H1 (cell line): Measurements from ENCODE around the gene PEX19. TPM values are rescaled to one million over a fixed set of nuclear protein-coding genes. Genes with fewer than 3 reads are reported as not detected.

ENCODE experiments used
- CTCF ChIA-PET: fragments of 300-600 bp; sonication (Branson Sonifier 250); formaldehyde crosslinking; loops from one replicate; lab custom pipeline; 2021; ENCODE audit not compliant: partially characterized antibody; lab: Charles Lee
- POLR2A ChIA-PET: fragments of 300-600 bp; sonication (Branson Sonifier 250); formaldehyde crosslinking; loops from one replicate; lab custom pipeline; 2021; ENCODE audit warnings: inconsistent platforms; ENCODE audit not compliant: partially characterized antibody; lab: Charles Lee
- DNase-seq, 2 experiments: peaks; one replicate each; pipeline versions ENCODE4 v3.0.0 to v3.0.0-alpha.2; 2010 to 2022; ENCODE audit warnings: low spot score in 2 of 2, low read depth in 1 of 2, mixed read lengths in 1 of 2
- FAIRE-seq: peaks from 2 replicates; lab custom pipeline; 2011; peaks lifted over from hg19 to GRCh38; lab: Jason Lieb, UNC
- H2AFZ ChIP-seq: 2 replicates; pipeline ENCODE4 v1.8.1; 2012; ENCODE audit warnings: low read length, inconsistent platforms
- H2AK5ac ChIP-seq: 2 replicates; pipeline ENCODE4 v1.6.1; 2013; ENCODE audit warnings: low read depth, low read length
- H2BK120ac ChIP-seq: replicated peaks from 2 replicates; pipeline ENCODE3; 2013; ENCODE audit warnings: low read depth, low read length, inconsistent platforms
- H2BK12ac ChIP-seq: 2 replicates; pipeline ENCODE4 v1.6.1; 2013; ENCODE audit warnings: low read depth, low read length
- H2BK15ac ChIP-seq: 2 replicates; pipeline ENCODE4 v1.6.1; 2013; ENCODE audit warnings: low read length
- H2BK20ac ChIP-seq: 2 replicates; pipeline ENCODE4 v1.6.1; 2013; ENCODE audit warnings: low read length
- H2BK5ac ChIP-seq: 2 replicates; pipeline ENCODE4 v1.6.1; 2013; ENCODE audit warnings: low read depth, low read length
- H3K14ac ChIP-seq: 2 replicates; pipeline ENCODE4 v1.6.1; 2013; ENCODE audit warnings: inconsistent platforms; ENCODE audit not compliant: insufficient read length
- H3K18ac ChIP-seq: 2 replicates; pipeline ENCODE4 v1.6.1; 2013; ENCODE audit warnings: low read length; ENCODE audit errors: extremely low read depth
- H3K23ac ChIP-seq: 2 replicates; pipeline ENCODE4 v1.6.1; 2013; ENCODE audit warnings: inconsistent platforms; ENCODE audit not compliant: insufficient read length
- H3K23me2 ChIP-seq: 2 replicates; pipeline ENCODE4 v1.6.1; 2013; ENCODE audit warnings: low read depth, low read length
- H3K27ac ChIP-seq: 2 replicates; pipeline ENCODE4 v1.6.1; 2011; ENCODE audit warnings: low read depth, low read length, inconsistent platforms
- H3K27me3 ChIP-seq, 4 experiments: replicated peaks in 1 of 4; 1 replicate in 1 of 4; 2 replicates in 3 of 4; pipeline versions ENCODE4 v1.6.1 to v1.8.1; 2011 to 2013; ENCODE audit warnings: low read length in 3 of 4, mild to moderate bottlenecking in 3 of 4, inconsistent platforms in 2 of 4, mixed read lengths in 2 of 4, moderate library complexity in 1 of 4; ENCODE audit not compliant: control insufficient read depth in 3 of 4, insufficient read depth in 3 of 4; ENCODE audit errors: extremely low read depth in 1 of 4
- H3K36me3 ChIP-seq, 4 experiments: 2 replicates each; pipeline versions ENCODE4 v1.6.1 to v1.8.1; 2011 to 2013; ENCODE audit warnings: mild to moderate bottlenecking in 4 of 4, low read length in 3 of 4, moderate library complexity in 2 of 4, control low read depth in 1 of 4, inconsistent platforms in 1 of 4; ENCODE audit not compliant: insufficient read depth in 4 of 4, control insufficient read depth in 2 of 4
- H3K4ac ChIP-seq: replicated peaks from 2 replicates; pipeline ENCODE3; 2013; ENCODE audit warnings: low read length, low read depth, mixed read lengths, inconsistent platforms; ENCODE audit not compliant: insufficient read length
- H3K4me1 ChIP-seq, 4 experiments: replicated peaks in 1 of 4; 1 replicate in 1 of 4; 2 replicates in 3 of 4; pipeline versions ENCODE4 v1.6.1 to v1.8.1; 2011 to 2013; ENCODE audit warnings: low read length in 3 of 4, inconsistent platforms in 2 of 4, mixed read lengths in 1 of 4; ENCODE audit not compliant: insufficient read depth in 4 of 4, control insufficient read depth in 3 of 4
- H3K4me2 ChIP-seq, 2 experiments: 2 replicates each; pipeline versions ENCODE4 v1.6.1 to v1.8.1; 2011 to 2013; ENCODE audit warnings: low read depth in 2 of 2, low read length in 2 of 2, control low read depth in 1 of 2, inconsistent platforms in 1 of 2, mild to moderate bottlenecking in 1 of 2; ENCODE audit not compliant: insufficient read depth in 1 of 2
- H3K4me3 ChIP-seq, 4 experiments: fragments of 200-600, 300-600 bp in 1 of 4; sonication (generic), shearing (Covaris generic), sonication (Bioruptor Twin) in 1 of 4; 2 replicates each; pipeline versions ENCODE4 v1.5.1 to v1.8.1; 2011 to 2016; ENCODE audit warnings: low read length in 4 of 4, low read depth in 3 of 4, control low read depth in 2 of 4, inconsistent platforms in 2 of 4, mild to moderate bottlenecking in 2 of 4, mixed read lengths in 1 of 4, moderate library complexity in 1 of 4; ENCODE audit not compliant: insufficient read depth in 2 of 4; ENCODE audit errors: extremely low read depth in 1 of 4
- H3K56ac ChIP-seq: replicated peaks from 2 replicates; pipeline ENCODE3; 2013; ENCODE audit warnings: low read depth, mild to moderate bottlenecking, mixed read lengths, low read length, inconsistent platforms; ENCODE audit not compliant: insufficient read length
- H3K79me1 ChIP-seq: 2 replicates; pipeline ENCODE4 v1.6.1; 2013; ENCODE audit warnings: low read depth, low read length, control low read depth
- H3K79me2 ChIP-seq, 2 experiments: 2 replicates each; pipeline versions ENCODE4 v1.6.1 to v1.8.1; 2012 to 2013; ENCODE audit warnings: low read length in 2 of 2, mild to moderate bottlenecking in 2 of 2, inconsistent platforms in 1 of 2; ENCODE audit not compliant: insufficient read depth in 2 of 2, control insufficient read depth in 1 of 2
- H3K9ac ChIP-seq, 4 experiments: replicated peaks in 1 of 4; 1 replicate in 1 of 4; 2 replicates in 3 of 4; pipeline versions ENCODE4 v1.6.1 to v1.8.1; 2011 to 2013; ENCODE audit warnings: low read depth in 3 of 4, low read length in 3 of 4, control low read depth in 2 of 4, mild to moderate bottlenecking in 2 of 4, moderate library complexity in 2 of 4, inconsistent platforms in 1 of 4; ENCODE audit errors: extremely low read depth in 1 of 4
- H3K9me3 ChIP-seq, 2 experiments: 2 replicates each; pipeline versions ENCODE4 v1.6.1 to v1.8.1; 2012 to 2013; ENCODE audit warnings: mild to moderate bottlenecking in 2 of 2, moderate library complexity in 2 of 2, control low read depth in 1 of 2, inconsistent platforms in 1 of 2, low read depth in 1 of 2, low read length in 1 of 2, mixed read lengths in 1 of 2; ENCODE audit not compliant: insufficient read depth in 2 of 2
- H4K20me1 ChIP-seq, 2 experiments: replicated peaks in 1 of 2; 2 replicates each; pipeline versions ENCODE3 to v1.8.1; 2011 to 2013; ENCODE audit warnings: inconsistent platforms in 2 of 2, low read length in 2 of 2, mild to moderate bottlenecking in 1 of 2; ENCODE audit not compliant: insufficient read depth in 2 of 2, control insufficient read depth in 1 of 2
- H4K5ac ChIP-seq: 2 replicates; pipeline ENCODE4 v1.6.1; 2013; ENCODE audit warnings: low read length, low read depth, mixed read lengths, inconsistent platforms; ENCODE audit not compliant: insufficient read length
- H4K8ac ChIP-seq: 2 replicates; pipeline ENCODE4 v1.8.0; 2013; ENCODE audit warnings: mild to moderate bottlenecking, moderate library complexity, low read length, inconsistent platforms; ENCODE audit not compliant: insufficient read depth; ENCODE audit errors: extremely low read depth
- H4K91ac ChIP-seq: replicated peaks from 2 replicates; pipeline ENCODE3; 2013; ENCODE audit warnings: low read length, mixed read lengths, inconsistent platforms; ENCODE audit not compliant: insufficient read length
- ASH2L ChIP-seq: fragments of 200-600, 300-600 bp; sonication (generic); IDR thresholded peaks from one replicate; pipeline ENCODE4 v1.7.1; 2017; ENCODE audit warnings: low read length
- ATF3 ChIP-seq: IDR thresholded peaks from 2 replicates; pipeline ENCODE4 v1.6.1; 2011; ENCODE audit warnings: low read depth, mild to moderate bottlenecking, low read length; ENCODE audit not compliant: insufficient read depth
- BCL11A ChIP-seq, 2 experiments: IDR thresholded peaks; one replicate each; pipeline ENCODE4 v1.6.1; 2011; ENCODE audit warnings: low read depth in 2 of 2, low read length in 2 of 2, mild to moderate bottlenecking in 2 of 2
- EGR1 ChIP-seq: IDR thresholded peaks from 2 replicates; pipeline ENCODE4 v1.6.1; 2011; ENCODE audit warnings: low read depth, low read length, borderline replicate concordance
- EZH2 ChIP-seq: fragments of 200-600 bp; sonication (generic); IDR thresholded peaks from 2 replicates; pipeline ENCODE4 v1.7.1; 2012; ENCODE audit warnings: low read depth, mild to moderate bottlenecking, moderate library complexity, low read length, inconsistent platforms; ENCODE audit not compliant: severe bottlenecking
- HDAC2 ChIP-seq, 2 experiments: fragments of 300-600 bp in 1 of 2; sonication (generic) in 1 of 2; IDR thresholded peaks; 2 replicates each; pipeline ENCODE4 v1.6.1; 2011 to 2012; ENCODE audit warnings: low read depth in 2 of 2, low read length in 2 of 2, mild to moderate bottlenecking in 2 of 2, moderate library complexity in 2 of 2, borderline replicate concordance in 1 of 2, inconsistent platforms in 1 of 2
- POLR2A ChIP-seq, 2 experiments: IDR thresholded peaks; 1 replicate in 1 of 2; 2 replicates in 1 of 2; pipeline ENCODE4 v1.6.1; 2011; ENCODE audit warnings: low read depth in 2 of 2, low read length in 2 of 2, mild to moderate bottlenecking in 2 of 2; ENCODE audit errors: control extremely low read depth in 1 of 2
- POU5F1 ChIP-seq: IDR thresholded peaks from 2 replicates; pipeline ENCODE4 v1.6.1; 2011; ENCODE audit warnings: low read depth, mild to moderate bottlenecking, low read length, moderate library complexity
- SAP30 ChIP-seq: fragments of 300-600 bp; sonication (generic); IDR thresholded peaks from 2 replicates; pipeline ENCODE4 v1.7.1; 2012; ENCODE audit warnings: low read length, moderate library complexity, mild to moderate bottlenecking, inconsistent platforms; ENCODE audit not compliant: insufficient read depth, insufficient replicate concordance
- TAF7 ChIP-seq: optimal IDR thresholded peaks from 2 replicates; pipeline ENCODE3; 2011; ENCODE audit warnings: low read depth, mild to moderate bottlenecking, inconsistent platforms, low read length, moderate library complexity, borderline replicate concordance
- USF2 ChIP-seq: IDR thresholded peaks from 2 replicates; pipeline ENCODE4 v1.6.1; 2011; ENCODE audit warnings: low read length, improper control_type of control experiment
- YY1 ChIP-seq: IDR thresholded peaks from 2 replicates; pipeline ENCODE4 v1.6.1; 2011; ENCODE audit warnings: low read depth, mild to moderate bottlenecking, low read length
- WGBS, 2 experiments: shearing (Covaris generic) in 1 of 2; methylation state at CpG; one replicate each; pipeline versions ENCODE4 v1.1.6 to v1.1.7; 2013 to 2015; ENCODE audit warnings: low lambda C conversion rate in 2 of 2, mixed read lengths in 2 of 2, inconsistent platforms in 1 of 2, low coverage in 1 of 2, missing lambda C conversion rate in 1 of 2; ENCODE audit not compliant: insufficient replicate concordance in 2 of 2, insufficient coverage in 1 of 2, insufficient read length in 1 of 2; ENCODE audit errors: extremely low coverage in 1 of 2, missing lambda C conversion rate in 1 of 2; 5-methylcytosine and 5-hydroxymethylcytosine counted together
- polyA plus RNA-seq, 7 experiments: library from polyadenylated mRNA; depleted of rRNA in 3 of 7; stranded (reverse) in 5 of 7; unstranded in 2 of 7; fragments of >200 nt in 5 of 7; fragments of 200-250 nt in 2 of 7; gene quantifications; 1 replicate in 5 of 7; 2 replicates in 1 of 7; 4 replicates in 1 of 7; pipeline versions ENCODE4 v1.2.1 to v1.2.3, GENCODE V29; 2011 to 2013; ENCODE audit warnings: missing spikeins in 2 of 7, mixed read lengths in 2 of 7
- total RNA-seq: library from RNA; stranded (reverse); fragmentation: NEBNext Ultra II Directional; extraction: Animal tissue kit (Norgen Biotek cat#: 25700); gene quantifications from 2 replicates; pipeline ENCODE4 v1.2.1, GENCODE V29; 2021

The PEX19 gene
- total and polyA plus RNA-seq, 2 of the 8 experiments (the other 6 are each of a cell fraction or from before 2014, with no cell fraction given) = 50.4 to 80.2 TPM

GRCh38 chr1:160244209-160244608, 40.7 kb downstream of the PEX19 start:
- Histone ChIP-seq H3K4me1 (no peaks in the 10 kb centered on the region), H2BK15ac (no peak overlapping the region), H4K91ac (no peak overlapping the region), H3K56ac (no peak overlapping the region), H2BK120ac (no peak overlapping the region), H2BK5ac (no peak overlapping the region), H3K79me1 (no peaks in the 10 kb centered on the region), H3K18ac (no peak overlapping the region), H3K36me3 (peaks cover 3 to 34% (median 17%) of the 10 kb centered on the region in 4 experiments), H3K4ac (no peak overlapping the region), H4K8ac (no peak overlapping the region), H3K23ac (no peak overlapping the region), H2AK5ac (no peak overlapping the region), H3K4me3 (no peak overlapping the region), H3K4me2 (no peak overlapping the region), H3K79me2 (peaks cover 0 to 52% of the 10 kb centered on the region in 2 experiments; a peak in 2 of 4 replicates), H2BK20ac (no peak overlapping the region), H3K27ac (no peak overlapping the region), H3K14ac (no peak overlapping the region), H4K5ac (no peak overlapping the region), H3K9ac (no peak overlapping the region), H3K27me3 (no peaks in the 10 kb centered on the region), H2BK12ac (no peak overlapping the region), H3K9me3 (no peaks in the 10 kb centered on the region), H4K20me1 (peaks cover 2 to 5% of the 10 kb centered on the region in 2 experiments), H3K23me2 (no peaks in the 10 kb centered on the region; the same call in 1 of the 2 replicates), H2AFZ (no peak overlapping the region)
- POLR2A ChIA-PET = interaction anchor here (0.7 to 2.1 kb wide), 12 partner anchors 8 to 63 kb away, joined by 3 to 8 read pairs (median 3); partner anchors contain the start of gene DCAF8
- WGBS, 2 experiments = 90% methylated on average over 1 of the region's 1 CpG; no CpG with 5 or more reads in 1 of the 2 experiments
- DNase-seq = no peak
- CTCF ChIA-PET = interaction anchor here (1.0 to 4.6 kb wide), 15 partner anchors 11 to 198 kb away, joined by 3 to 24 read pairs (median 4); no protein-coding TSS in a partner anchor
- no peak for FAIRE-seq
- TF ChIP-seq USF2 = no peak
- TF ChIP-seq ATF3 = no peak
- TF ChIP-seq SAP30 = no peak
- TF ChIP-seq POU5F1 = no peak
- no peak for TF ChIP-seq EGR1
- no peak for TF ChIP-seq HDAC2 (IDR thresholded peaks at IDR 0.05; ENCODE audit: borderline replicate concordance in 1 of 2, low read depth in 2 of 2, low read length in 2 of 2)
- no peak for TF ChIP-seq ASH2L
- no peak for TF ChIP-seq POLR2A (IDR thresholded peaks at IDR 0.05; ENCODE audit: control extremely low read depth in 1 of 2, low read depth in 2 of 2, low read length in 2 of 2)
- TF ChIP-seq EZH2 = no peak
- no peak for TF ChIP-seq TAF7
- TF ChIP-seq BCL11A (IDR thresholded peaks at IDR 0.05; ENCODE audit: low read depth in 2 of 2, low read length in 2 of 2) = no peak
- no peak for TF ChIP-seq YY1
